ENCODE measurements around the gene COA6.

DNA sequence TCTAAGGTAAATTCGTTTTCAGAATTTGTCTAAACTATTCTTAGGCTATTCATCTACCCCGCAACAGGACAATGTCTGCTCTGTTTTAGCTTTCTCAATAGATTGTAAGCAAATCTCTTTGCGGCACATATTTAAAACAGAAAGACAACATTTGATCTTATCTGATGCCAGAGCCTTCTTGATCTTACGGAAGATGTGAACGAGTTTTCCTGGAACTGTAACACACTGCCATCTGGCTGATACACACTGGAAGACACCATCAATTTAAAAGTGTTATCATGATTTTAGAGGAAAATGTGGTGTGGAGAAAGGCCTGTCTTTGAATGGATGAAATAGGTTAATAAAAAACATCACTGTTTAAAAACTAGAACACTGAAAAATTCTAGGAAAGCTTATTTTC, 36.1 kb downstream of the COA6 start:
- TF ChIP-seq, protein P1, sequence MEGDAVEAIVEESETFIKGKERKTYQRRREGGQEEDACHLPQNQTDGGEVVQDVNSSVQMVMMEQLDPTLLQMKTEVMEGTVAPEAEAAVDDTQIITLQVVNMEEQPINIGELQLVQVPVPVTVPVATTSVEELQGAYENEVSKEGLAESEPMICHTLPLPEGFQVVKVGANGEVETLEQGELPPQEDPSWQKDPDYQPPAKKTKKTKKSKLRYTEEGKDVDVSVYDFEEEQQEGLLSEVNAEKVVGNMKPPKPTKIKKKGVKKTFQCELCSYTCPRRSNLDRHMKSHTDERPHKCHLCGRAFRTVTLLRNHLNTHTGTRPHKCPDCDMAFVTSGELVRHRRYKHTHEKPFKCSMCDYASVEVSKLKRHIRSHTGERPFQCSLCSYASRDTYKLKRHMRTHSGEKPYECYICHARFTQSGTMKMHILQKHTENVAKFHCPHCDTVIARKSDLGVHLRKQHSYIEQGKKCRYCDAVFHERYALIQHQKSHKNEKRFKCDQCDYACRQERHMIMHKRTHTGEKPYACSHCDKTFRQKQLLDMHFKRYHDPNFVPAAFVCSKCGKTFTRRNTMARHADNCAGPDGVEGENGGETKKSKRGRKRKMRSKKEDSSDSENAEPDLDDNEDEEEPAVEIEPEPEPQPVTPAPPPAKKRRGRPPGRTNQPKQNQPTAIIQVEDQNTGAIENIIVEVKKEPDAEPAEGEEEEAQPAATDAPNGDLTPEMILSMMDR (optimal IDR thresholded peaks at IDR 0.05 in 1 of 3, IDR thresholded peaks at IDR 0.05 in 1 of 3, conservative IDR thresholded peaks at IDR 0.05 in 1 of 3; ENCODE audit: extremely low read depth in 1 of 3, insufficient read depth in 2 of 3, low read length in 3 of 3), result no peak
- TF ChIP-seq EZH2 (IDR thresholded peaks at IDR 0.05; ENCODE audit: low read length), result no peak

All from keratinocyte (primary cell).